Fibroblast of the conjunctiva (primary cell): Measurements from ENCODE around the gene FXYD1.
"Not testable (repeated sequence)": the region's sequence is repeated elsewhere in the genome, so short reads cannot be mapped to it uniquely, and the experiment has no call there.

Source experiments
- DNase-seq: peaks from one replicate; pipeline ENCODE4 v3.0.0-alpha.2; 2010; ENCODE audit warnings: low read depth

Gene FXYD1

DNA sequence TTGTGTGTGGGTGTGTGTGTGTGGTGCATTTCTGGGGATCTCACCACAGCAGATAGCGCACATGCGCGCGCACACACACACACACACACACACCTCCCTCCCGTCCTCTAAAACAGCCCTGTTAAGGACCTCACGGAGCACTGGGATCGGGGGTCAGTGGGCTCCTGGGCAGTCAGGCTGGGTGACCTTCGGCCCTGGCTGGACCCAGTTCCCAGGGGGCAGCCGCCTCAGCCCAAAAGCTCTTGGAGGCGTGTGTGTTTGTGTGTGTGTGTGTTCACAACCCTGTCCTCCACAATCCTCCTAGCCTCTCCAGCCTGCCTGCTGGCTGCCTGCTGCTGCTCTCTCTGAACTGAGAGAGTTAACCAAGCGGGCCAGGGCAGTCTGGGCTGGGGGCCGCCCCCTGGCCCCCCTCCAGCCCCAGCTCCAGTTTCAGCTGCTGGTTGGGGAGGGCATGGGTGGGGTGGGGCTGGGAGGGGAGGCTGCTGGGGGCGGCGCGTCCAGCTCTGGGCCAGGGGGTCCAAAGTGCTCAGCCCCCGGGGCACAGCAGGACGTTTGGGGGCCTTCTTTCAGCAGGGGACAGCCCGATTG is at the start of gene FXYD1:
FXYD1 (plus strand) TSS at position 520 of the 588 bp plus-strand sequence. CDS start 1,256 bp downstream, outside the sequence.
- no peak for DNase-seq

- no peak for DNase-seq
These were observed 49.1 kb upstream of the FXYD1 start for GRCh38 chr19:35089554-35089953.

- DNase-seq: no peak
These were observed 48.5 kb upstream of the FXYD1 start for GRCh38 chr19:35090160-35090505.

DNA sequence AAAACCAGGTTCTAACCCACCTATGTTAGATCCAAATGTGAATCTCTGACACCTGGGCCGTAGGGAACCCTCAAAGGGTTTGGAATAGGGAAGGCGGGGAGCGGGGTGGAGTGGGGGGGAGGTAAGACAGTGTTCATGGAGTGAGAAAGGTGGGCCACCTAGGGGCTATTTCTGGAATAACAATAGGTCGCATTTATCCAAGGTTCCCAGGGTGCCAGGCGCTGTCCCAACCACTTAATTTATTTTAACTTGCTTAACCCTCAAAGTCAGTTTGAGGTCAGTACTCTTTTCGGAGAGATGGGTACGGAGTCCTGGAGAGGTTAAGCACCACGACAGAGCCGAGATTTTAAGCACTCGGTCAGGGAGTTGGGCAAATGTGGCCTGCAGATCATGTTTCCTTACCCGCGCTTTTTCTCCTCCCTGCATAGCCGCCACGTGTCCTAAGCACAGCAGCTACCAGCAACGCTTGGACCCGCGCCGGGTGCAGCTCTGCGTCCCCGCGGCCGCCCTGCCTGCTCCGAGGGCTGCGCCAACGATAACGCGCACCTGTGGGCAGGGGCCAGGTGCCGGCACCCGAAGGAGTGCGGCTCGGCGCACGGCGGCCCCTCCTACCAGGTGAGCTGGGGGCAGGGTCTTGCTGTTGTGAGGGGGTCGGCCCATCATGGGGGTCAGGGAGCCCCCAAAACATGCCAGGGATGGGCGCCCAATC is 48.0 kb upstream of the FXYD1 start:
- DNase-seq: peak; percentile 26

DNA sequence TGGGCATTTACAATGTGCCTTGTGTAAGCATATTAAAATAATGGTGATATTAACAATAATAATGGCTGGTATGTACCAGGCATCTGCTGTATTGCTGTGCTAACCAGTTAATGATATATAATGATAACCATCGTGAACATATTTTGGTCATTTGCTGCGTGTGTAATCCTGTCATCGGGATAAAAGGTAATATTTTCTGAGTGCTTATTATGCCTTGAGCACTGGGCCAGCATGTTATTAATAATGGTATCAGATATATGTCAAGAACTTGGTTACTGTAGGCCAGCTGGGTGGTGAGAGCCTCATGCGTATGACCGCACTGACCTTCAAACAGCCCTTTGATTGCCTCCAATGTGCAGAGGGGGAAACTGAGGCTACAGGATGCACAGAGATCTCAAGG is 45.2 kb upstream of the FXYD1 start:
- no peak for DNase-seq

GRCh38 chr19:35093941-35094647 is 44.5 kb upstream of the FXYD1 start:
- no peak for DNase-seq

DNA sequence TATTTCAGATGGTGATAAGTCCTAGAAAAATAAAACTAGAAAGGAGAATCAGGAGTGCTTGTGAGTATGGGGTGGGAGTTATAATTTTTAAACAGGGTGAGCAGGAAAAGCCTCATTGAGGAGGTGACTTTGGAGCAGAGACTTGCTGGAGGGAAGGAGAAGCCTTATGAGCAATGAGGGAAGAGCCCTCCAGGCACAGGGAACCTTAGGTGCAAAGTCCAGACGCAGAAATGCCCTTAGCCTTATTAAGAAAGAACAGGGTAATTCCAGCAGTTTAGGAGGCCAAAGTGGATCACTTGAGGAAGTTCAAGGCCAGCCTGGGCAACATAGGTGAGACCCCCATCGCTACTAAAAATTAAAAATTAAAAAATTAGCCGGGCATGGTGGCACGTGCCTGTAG is 44.0 kb upstream of the FXYD1 start:
- no peak for DNase-seq

GRCh38 chr19:35095667-35096368 is 42.8 kb upstream of the FXYD1 start:
- no peak for DNase-seq

- no peak for DNase-seq
These were observed 40.1 kb upstream of the FXYD1 start for GRCh38 chr19:35098413-35099049.

DNA sequence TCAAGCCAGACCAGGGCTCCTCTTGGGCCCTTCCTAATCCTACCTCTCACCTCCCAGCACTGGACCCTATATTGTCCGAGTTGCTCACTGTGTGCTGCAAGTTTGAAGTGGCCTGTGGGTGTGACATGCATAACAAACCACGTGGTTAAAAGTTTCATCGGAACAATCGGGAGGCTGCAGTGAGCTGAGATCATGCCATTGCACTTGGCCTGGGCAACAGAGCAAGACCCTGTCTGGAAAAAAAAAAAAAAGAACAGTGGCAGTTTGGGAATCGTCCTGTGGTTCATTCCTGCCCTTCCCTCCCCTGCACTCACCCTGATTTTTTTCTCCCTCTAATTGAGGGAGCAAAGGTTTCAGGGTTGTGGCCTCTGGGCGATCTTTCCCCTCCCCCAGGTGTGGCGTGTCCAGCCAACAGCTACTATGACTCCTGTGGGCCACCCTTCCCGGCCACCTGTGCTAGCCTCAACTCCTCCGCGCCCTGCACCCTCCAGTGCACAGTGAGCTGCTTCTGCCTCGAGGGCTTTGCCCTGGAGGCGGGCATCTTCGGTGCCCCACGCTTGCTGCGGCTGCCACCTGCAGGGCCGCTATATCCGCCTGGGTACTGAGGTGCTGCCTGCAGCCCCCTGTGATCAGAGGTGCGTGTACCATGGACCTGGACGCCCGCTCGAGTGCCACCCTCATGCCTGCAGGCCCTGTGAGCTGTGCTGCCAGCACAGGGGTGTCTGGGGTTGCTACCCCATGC is 39.3 kb upstream of the FXYD1 start:
- no peak for DNase-seq

DNA sequence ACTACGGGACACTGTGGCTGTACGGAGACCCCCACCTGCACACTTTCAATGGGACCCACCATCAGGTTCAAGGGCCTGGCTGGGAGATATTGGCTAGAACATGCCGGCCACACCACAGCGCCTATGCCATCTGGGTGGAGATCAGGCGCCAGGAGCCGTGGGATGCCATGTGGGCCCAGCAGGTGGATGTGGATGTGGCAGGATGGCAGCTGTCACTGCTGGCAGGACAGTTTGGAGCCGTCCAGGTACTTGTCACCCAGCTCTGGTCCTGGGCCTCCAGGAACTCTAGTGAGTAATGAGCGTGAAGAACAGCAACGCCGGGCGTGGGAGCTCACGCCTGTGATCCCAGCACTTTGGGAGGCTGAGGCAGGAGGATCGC is 38.7 kb upstream of the FXYD1 start:
- DNase-seq: no peak

GRCh38 chr19:35100588-35101533 is 37.8 kb upstream of the FXYD1 start:
- DNase-seq: no peak

- DNase-seq: not testable (repeated sequence)
These were observed 36.7 kb upstream of the FXYD1 start for GRCh38 chr19:35101949-35102348.

GRCh38 chr19:35103614-35104013 is 35.0 kb upstream of the FXYD1 start:
- not testable (repeated sequence) for DNase-seq

DNA sequence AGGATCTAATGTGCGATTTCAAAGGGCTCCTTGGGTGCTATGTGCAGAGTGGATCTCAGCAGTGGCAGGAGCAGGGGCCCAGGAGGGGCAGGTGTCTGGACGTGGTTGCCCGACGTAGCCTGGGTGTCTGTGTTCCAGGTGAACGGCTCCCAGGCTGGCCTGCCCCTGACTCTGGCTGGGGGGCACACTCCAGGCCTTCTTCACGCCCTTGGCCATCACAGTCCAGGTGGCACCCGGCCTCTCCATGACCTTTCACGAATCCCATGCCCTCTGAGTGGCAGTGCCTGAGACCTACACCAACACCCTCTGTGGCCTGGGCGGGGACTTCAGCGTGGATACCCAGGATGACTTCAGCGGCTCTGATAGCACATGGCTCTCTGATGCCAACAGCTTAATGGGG is 34.3 kb upstream of the FXYD1 start:
- DNase-seq: no peak

DNA sequence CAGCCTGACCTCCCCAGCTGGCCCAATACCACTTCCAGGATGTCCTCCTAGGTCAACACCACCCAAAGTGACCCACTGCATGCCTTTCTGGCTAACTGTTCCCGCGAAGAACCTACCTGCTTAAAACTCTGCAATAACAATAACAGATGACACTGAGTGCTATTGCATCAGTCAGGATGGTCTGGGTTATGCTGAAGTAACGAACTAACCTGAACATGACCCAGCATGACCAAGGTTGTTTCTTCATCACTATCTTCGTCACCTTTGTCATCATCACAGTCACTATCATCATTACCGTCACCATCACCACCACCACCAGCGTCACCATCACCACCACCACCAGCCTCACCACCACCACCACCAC is 33.6 kb upstream of the FXYD1 start:
- DNase-seq: no peak

DNA sequence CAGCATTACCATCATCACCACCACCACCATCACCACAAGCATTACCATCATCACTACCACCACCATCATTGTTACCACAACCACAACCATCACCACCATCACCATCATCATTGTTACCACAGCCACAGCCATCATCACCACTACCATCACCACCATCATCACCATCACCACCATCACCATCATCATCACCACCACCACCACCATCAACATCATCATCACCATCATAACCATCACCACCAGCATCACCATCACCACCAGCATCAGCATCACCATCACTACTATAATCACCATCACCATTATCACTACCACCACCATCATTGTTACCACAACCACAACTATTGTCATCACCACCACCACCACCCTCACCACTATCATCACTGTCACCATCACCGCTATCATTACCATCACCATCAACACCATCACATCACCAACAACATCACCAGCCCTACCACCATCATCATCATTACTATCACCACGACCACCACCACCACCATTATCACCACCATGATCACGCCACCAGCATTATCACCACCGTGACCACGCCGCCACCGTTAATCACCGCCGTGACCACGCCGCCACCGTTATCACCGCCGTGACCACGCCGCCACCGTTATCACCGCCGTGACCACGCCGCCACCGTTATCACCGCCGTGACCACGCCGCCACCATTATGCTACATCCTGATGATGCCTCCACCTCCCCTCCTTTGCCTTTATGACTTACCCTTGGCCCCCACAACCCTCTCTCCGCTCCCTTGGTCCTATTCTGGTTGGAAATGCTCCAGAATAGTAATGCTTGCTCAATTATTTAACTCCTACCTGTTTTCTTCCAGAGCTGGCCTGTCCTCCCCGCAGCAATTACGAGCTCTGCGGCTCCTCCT is 33.0 kb upstream of the FXYD1 start:
- DNase-seq: no peak

- no peak for DNase-seq
These were observed 32.4 kb upstream of the FXYD1 start for GRCh38 chr19:35106291-35106583.

DNA sequence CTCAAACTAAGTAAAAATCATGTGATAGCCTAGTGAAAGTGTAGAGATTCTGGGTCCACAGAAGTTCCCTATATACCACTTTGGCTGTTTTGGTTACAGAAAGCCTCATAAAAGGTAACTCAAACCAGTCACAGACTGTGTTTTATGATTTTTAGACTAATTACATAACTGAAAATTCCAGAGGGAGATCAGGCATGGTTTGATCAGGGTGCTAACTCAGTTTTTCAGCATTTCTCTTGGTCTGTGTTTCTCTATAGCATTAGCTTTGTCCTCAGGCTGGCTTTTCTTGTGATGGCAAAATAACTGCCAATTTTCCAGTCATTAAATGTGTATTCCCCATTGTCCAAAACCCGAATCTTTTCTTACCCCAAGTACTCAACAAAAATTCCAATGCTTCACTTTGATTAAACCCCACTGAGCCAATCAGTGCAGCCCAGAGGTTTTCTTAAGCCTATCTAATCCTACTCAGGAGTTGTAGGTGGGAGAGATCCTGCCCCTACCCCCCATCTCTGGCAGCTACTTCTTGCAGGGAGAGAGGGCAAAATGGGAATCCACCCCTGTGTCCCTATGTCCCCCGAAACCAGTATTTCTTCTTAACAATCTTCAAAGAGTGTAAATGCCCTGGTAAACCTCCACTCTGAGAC is 31.6 kb upstream of the FXYD1 start:
- DNase-seq: no peak
